ENCODE results near the gene ARMCX4.
"Not testable (repeated sequence)": the region's sequence is repeated elsewhere in the genome, so short reads cannot be mapped to it uniquely, and the experiment has no call there.

Gene ARMCX4

GRCh38 chrX:101485212-101485949, at the start of gene ARMCX4:
TSS of gene ARMCX4 (plus strand) at chrX:101485456. CDS start at chrX:101488590, 3,134 bp downstream.
- no peak for DNase-seq (ENCODE audit: low read depth in 2 of 2)

GRCh38 chrX:101442085-101442484, 43.2 kb upstream of the ARMCX4 start:
- DNase-seq (ENCODE audit: low read depth in 2 of 2), result no peak

GRCh38 chrX:101449279-101449678, 36.0 kb upstream of the ARMCX4 start:
- DNase-seq (ENCODE audit: low read depth in 2 of 2), result no peak

- no peak for DNase-seq (ENCODE audit: low read depth in 2 of 2)
Observed at GRCh38 chrX:101450085-101450484, 35.2 kb upstream of the ARMCX4 start.

- DNase-seq (ENCODE audit: low read depth in 2 of 2), result no peak
Observed at GRCh38 chrX:101450961-101451360, 34.3 kb upstream of the ARMCX4 start.

- DNase-seq (ENCODE audit: low read depth in 2 of 2), result no peak
Observed at GRCh38 chrX:101452056-101452455, 33.2 kb upstream of the ARMCX4 start.

GRCh38 chrX:101460669-101461068, 24.6 kb upstream of the ARMCX4 start:
- no peak for DNase-seq (ENCODE audit: low read depth in 2 of 2)

GRCh38 chrX:101462892-101463291, 22.4 kb upstream of the ARMCX4 start:
- DNase-seq (ENCODE audit: low read depth in 2 of 2), result no peak

- no peak for DNase-seq (ENCODE audit: low read depth in 2 of 2)
Observed at GRCh38 chrX:101478366-101478765, 6.9 kb upstream of the ARMCX4 start.

- no peak for DNase-seq (ENCODE audit: low read depth in 2 of 2)
Observed at GRCh38 chrX:101482296-101482695, 3.0 kb upstream of the ARMCX4 start.

- DNase-seq (ENCODE audit: low read depth in 2 of 2), result no peak
Observed at GRCh38 chrX:101483705-101484104, 1.6 kb upstream of the ARMCX4 start.

- no peak for DNase-seq (ENCODE audit: low read depth in 2 of 2)
Observed at GRCh38 chrX:101484135-101484534, 1.1 kb upstream of the ARMCX4 start.

GRCh38 chrX:101488796-101489195, 3.5 kb downstream of the ARMCX4 start:
- no peak for DNase-seq (ENCODE audit: low read depth in 2 of 2)

- DNase-seq (ENCODE audit: low read depth in 2 of 2), result no peak
Observed at GRCh38 chrX:101491943-101492342, 6.7 kb downstream of the ARMCX4 start.

- no peak for DNase-seq (ENCODE audit: low read depth in 2 of 2)
Observed at GRCh38 chrX:101493225-101493624, 8.0 kb downstream of the ARMCX4 start.

GRCh38 chrX:101502929-101503328, 17.7 kb downstream of the ARMCX4 start:
- not testable (repeated sequence) for DNase-seq (ENCODE audit: low read depth in 2 of 2)

- no peak for DNase-seq (ENCODE audit: low read depth in 2 of 2)
Observed at GRCh38 chrX:101507372-101507771, 22.1 kb downstream of the ARMCX4 start.

- DNase-seq (ENCODE audit: low read depth in 2 of 2), result no peak
Observed at GRCh38 chrX:101507986-101508385, 22.7 kb downstream of the ARMCX4 start.

- DNase-seq (ENCODE audit: low read depth in 2 of 2), result no peak
Observed at GRCh38 chrX:101530944-101531343, 45.7 kb downstream of the ARMCX4 start.
